RPMI7951 (cell line): ENCODE data around the gene EXOSC2. TPM values are rescaled to one million over a fixed set of nuclear protein-coding genes. Genes with fewer than 3 reads are reported as not detected.
"Not testable (repeated sequence)": the region's sequence is repeated elsewhere in the genome, so short reads cannot be mapped to it uniquely, and the experiment has no call there.

ENCODE experiments used
- DNase-seq: peaks from one replicate; pipeline ENCODE4 v3.0.0-alpha.2; 2012; ENCODE audit warnings: low read depth
- total RNA-seq: library from RNA; depleted of rRNA; stranded (reverse); fragments of >200 nt; shearing (Covaris generic); gene quantifications from 2 replicates; pipeline ENCODE4 v1.2.3, GENCODE V29; 2014

Gene EXOSC2
- total RNA-seq, 1 experiment from 2014 or later = 33.9 TPM

- DNase-seq = no peak
Observed at GRCh38 chr9:130667120-130667435, 26.5 kb upstream of the EXOSC2 start.

- DNase-seq = no peak
Observed at GRCh38 chr9:130668196-130668595, 25.4 kb upstream of the EXOSC2 start.

GRCh38 chr9:130668659-130669058 lies 24.9 kb upstream of the EXOSC2 start:
- DNase-seq = no peak

GRCh38 chr9:130669965-130670364 lies 23.6 kb upstream of the EXOSC2 start:
- DNase-seq = no peak

- no peak for DNase-seq
Observed at GRCh38 chr9:130670644-130671043, 22.9 kb upstream of the EXOSC2 start.

- DNase-seq = no peak
Observed at GRCh38 chr9:130672466-130672865, 21.1 kb upstream of the EXOSC2 start.

- DNase-seq = no peak
Observed at GRCh38 chr9:130672933-130673615, 20.5 kb upstream of the EXOSC2 start.

GRCh38 chr9:130675396-130675795 lies 18.2 kb upstream of the EXOSC2 start:
- DNase-seq = no peak

- DNase-seq = no peak
Observed at GRCh38 chr9:130677252-130677651, 16.3 kb upstream of the EXOSC2 start.

- DNase-seq = peak; percentile 84
Observed at GRCh38 chr9:130680836-130681768, 12.5 kb upstream of the EXOSC2 start.

GRCh38 chr9:130681769-130682420 lies 11.7 kb upstream of the EXOSC2 start:
- no peak for DNase-seq

GRCh38 chr9:130682421-130683121 lies 11.0 kb upstream of the EXOSC2 start:
- DNase-seq = peak; percentile 76

GRCh38 chr9:130685104-130685503 lies 8.5 kb upstream of the EXOSC2 start:
- DNase-seq = no peak

- DNase-seq = not testable (repeated sequence)
Observed at GRCh38 chr9:130685945-130686344, 7.6 kb upstream of the EXOSC2 start.

GRCh38 chr9:130687615-130688014 lies 6.0 kb upstream of the EXOSC2 start:
- no peak for DNase-seq

GRCh38 chr9:130688072-130688471 lies 5.5 kb upstream of the EXOSC2 start:
- no peak for DNase-seq

- no peak for DNase-seq
Observed at GRCh38 chr9:130689572-130689936, 4.0 kb upstream of the EXOSC2 start.

GRCh38 chr9:130689937-130690700 lies 3.5 kb upstream of the EXOSC2 start:
- DNase-seq = peak; percentile 94

- DNase-seq = no peak
Observed at GRCh38 chr9:130692321-130692720, 1.3 kb upstream of the EXOSC2 start.

- no peak for DNase-seq
Observed at GRCh38 chr9:130693101-130693425, 517 bp upstream of the EXOSC2 start.

GRCh38 chr9:130694205-130694604 lies 625 bp downstream of the EXOSC2 start:
- no peak for DNase-seq
